ENCODE measurements around the gene KRT20. TPM values are rescaled to one million over a fixed set of nuclear protein-coding genes. Genes with fewer than 3 reads are reported as not detected.

Gene KRT20
- total RNA-seq, 1 donor: not detected

DNA sequence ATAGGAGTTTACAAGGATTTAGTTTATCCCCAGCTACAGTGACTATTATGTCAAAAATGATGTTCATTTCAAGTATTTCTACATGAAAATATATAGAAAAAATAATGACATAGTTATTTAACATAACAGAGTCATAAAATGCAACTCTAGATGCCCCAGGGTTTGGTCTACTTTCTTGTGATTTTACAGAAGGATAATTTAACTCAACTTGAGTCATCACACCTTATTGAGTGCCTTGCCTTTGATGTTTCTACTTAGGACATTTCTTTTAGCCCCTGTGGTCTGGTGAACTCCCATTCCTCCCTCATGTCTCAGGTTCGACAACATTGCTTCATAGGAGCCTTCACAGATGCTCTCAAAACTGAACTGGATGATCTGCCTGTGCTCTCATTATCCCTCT, 2.0 kb downstream of the KRT20 start:
- TF ChIP-seq, protein P1, sequence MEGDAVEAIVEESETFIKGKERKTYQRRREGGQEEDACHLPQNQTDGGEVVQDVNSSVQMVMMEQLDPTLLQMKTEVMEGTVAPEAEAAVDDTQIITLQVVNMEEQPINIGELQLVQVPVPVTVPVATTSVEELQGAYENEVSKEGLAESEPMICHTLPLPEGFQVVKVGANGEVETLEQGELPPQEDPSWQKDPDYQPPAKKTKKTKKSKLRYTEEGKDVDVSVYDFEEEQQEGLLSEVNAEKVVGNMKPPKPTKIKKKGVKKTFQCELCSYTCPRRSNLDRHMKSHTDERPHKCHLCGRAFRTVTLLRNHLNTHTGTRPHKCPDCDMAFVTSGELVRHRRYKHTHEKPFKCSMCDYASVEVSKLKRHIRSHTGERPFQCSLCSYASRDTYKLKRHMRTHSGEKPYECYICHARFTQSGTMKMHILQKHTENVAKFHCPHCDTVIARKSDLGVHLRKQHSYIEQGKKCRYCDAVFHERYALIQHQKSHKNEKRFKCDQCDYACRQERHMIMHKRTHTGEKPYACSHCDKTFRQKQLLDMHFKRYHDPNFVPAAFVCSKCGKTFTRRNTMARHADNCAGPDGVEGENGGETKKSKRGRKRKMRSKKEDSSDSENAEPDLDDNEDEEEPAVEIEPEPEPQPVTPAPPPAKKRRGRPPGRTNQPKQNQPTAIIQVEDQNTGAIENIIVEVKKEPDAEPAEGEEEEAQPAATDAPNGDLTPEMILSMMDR (IDR thresholded peaks at IDR 0.05; ENCODE audit: insufficient read depth, low read depth, low read length): no peak
- no peak for DNase-seq (ENCODE audit: low read depth)
- no peak overlapping the region for H3K4me3 ChIP-seq (ENCODE audit: low read depth, low read length)

DNA sequence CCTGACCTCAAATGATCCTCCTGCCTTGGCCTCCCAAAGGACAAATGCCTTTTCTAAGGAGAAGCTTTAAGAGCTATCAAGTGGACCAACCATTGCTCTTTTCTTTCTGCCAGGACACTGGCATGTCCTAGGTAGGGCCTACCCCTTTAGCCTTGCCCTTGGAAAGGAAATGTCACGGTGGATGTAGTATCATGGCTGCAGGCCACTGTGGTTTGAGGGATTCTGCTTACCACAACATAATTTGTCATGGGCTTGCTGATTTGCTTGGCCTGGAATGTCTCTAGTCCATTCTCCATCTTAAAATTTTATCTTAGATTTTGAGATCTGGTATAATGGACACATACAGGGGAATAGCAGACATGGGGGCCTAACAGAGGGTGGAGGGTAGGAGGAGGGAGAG, 6.0 kb downstream of the KRT20 start:
- no peak overlapping the region for H3K4me3 ChIP-seq (ENCODE audit: low read depth, low read length)
- no peak for DNase-seq (ENCODE audit: low read depth)
- TF ChIP-seq, protein P1 (IDR thresholded peaks at IDR 0.05; ENCODE audit: insufficient read depth, low read depth, low read length): no peak

DNA sequence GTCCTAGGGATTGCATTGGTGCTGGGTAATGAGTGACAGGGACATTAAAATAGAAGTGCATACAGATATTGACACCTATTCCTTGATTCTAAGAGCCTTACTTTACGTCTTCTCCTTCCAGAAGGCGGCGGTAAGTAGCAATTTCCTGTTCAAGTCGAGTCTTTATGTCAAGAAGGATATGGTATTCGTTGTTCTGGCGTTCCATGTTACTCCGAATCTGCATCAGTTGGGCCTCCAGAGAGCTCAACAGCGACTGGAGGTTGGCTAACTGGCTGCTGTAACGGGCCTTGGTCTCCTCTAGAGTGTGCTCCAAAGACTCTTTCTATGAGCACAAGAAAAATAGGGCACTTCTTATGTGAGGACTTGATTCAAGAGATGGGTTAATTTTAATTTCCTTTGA, 7.0 kb downstream of the KRT20 start:
- no peak overlapping the region for H3K4me3 ChIP-seq (ENCODE audit: low read depth, low read length)
- TF ChIP-seq, protein P1 (IDR thresholded peaks at IDR 0.05; ENCODE audit: insufficient read depth, low read depth, low read length): no peak
- no peak for DNase-seq (ENCODE audit: low read depth)

DNA sequence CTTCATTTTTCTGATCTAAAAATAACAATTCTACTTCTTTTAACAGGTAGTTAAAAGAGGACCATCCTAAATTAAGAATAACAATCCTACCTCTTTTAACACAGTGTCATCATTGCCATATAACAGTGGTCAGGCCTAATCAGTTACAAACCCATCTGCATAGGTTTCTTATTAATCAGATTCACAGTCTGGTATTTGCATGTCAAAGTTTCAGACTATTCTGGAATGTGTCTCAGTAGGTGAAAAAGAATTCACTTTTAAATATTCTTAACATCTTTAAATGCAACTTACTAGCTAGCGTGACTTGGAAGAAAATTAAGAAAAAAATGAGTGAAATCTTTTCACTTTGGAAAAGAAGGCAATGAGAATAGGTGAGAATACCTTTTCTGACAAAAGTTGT, 11.2 kb downstream of the KRT20 start:
- no peak for DNase-seq (ENCODE audit: low read depth)
- TF ChIP-seq, protein P1 (IDR thresholded peaks at IDR 0.05; ENCODE audit: insufficient read depth, low read depth, low read length): no peak
- no peak overlapping the region for H3K4me3 ChIP-seq (ENCODE audit: low read depth, low read length)

DNA sequence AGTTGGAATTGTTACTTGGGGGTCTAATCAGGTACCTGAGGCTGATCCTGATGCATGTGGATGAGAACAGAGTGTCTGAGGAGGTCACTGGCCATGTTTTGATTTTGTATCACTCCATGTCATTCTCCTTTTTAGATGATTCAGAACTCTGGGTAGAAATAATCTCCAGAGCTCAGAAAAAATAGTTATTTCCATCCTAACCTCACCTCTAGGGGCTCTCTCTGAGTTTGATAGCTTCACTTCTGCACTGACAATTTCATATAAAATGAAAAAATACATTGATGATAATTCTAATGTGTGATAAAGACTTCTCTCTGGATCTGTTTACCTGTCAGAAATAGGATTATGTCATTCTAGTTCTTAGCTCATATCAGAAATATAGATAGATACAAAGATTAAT, 11.8 kb downstream of the KRT20 start:
- DNase-seq (ENCODE audit: low read depth): no peak
- TF ChIP-seq, protein P1 (IDR thresholded peaks at IDR 0.05; ENCODE audit: insufficient read depth, low read depth, low read length): no peak
- no peak overlapping the region for H3K4me3 ChIP-seq (ENCODE audit: low read depth, low read length)

DNA sequence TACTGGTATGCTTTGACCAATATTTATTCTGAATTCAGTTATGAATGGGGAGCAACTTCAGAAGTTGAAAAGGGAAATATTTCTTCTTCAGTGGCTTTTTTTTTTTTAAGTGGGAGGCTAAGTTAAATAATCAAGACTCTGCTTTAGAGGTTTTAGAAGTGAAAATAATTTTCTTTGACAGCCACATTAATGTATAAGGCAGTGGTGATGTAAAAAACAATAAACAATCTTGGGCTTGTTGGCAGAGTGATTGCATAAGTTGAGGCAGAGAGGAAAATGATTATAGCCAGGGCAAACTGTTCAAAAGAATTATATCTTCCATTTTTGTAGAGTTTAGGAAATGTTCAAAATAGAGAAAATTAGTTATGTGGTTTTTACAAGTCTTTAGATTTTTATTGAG, 12.6 kb downstream of the KRT20 start:
- no peak for DNase-seq (ENCODE audit: low read depth)
- TF ChIP-seq, protein P1 (IDR thresholded peaks at IDR 0.05; ENCODE audit: insufficient read depth, low read depth, low read length): no peak
- H3K4me3 ChIP-seq (ENCODE audit: low read depth, low read length): no peak overlapping the region

DNA sequence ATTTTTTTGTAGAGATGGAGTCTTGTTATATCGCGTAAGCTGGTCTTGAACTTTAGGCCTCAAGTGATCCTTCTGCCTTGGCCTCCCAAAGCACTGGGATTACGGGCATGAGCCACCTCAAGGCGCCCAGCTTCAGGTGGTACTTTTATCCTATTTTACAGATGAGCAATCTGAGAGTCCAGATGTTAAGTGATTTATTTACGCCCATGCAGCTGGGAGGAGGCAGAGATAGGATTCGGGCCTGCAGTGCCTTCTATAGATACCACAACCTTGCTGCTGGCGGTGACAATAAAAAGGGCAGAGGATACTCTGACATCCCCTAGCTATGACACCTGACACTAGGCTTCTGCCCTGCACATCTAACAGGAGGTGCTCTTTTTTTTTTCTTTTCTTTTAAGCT, 13.7 kb downstream of the KRT20 start:
- TF ChIP-seq, protein P1 (IDR thresholded peaks at IDR 0.05; ENCODE audit: insufficient read depth, low read depth, low read length): no peak
- H3K4me3 ChIP-seq (ENCODE audit: low read depth, low read length): no peak overlapping the region
- DNase-seq (ENCODE audit: low read depth): no peak
